GM18520 (cell line): Measurements from ENCODE around the gene NR1H2.
"Not testable (repeated sequence)": the region's sequence is repeated elsewhere in the genome, so short reads cannot be mapped to it uniquely, and the experiment has no call there.

Experiments used
- ATAC-seq: cut with Tn5 transposase; IDR thresholded peaks from one replicate; pipeline ENCODE4 v1.9.1; 2021; ENCODE audit not compliant: unreplicated experiment

Gene NR1H2

GRCh38 chr19:50344661-50345318 lies 31.5 kb upstream of the NR1H2 start:
- ATAC-seq, result peak; percentile 29

GRCh38 chr19:50347089-50347581 lies 29.1 kb upstream of the NR1H2 start:
- peak; percentile 46 for ATAC-seq

- ATAC-seq, result no peak
These were observed 26.8 kb upstream of the NR1H2 start for GRCh38 chr19:50349277-50350057.

- no peak for ATAC-seq
These were observed 24.0 kb upstream of the NR1H2 start for GRCh38 chr19:50352242-50352641.

GRCh38 chr19:50353487-50353880 lies 22.8 kb upstream of the NR1H2 start:
- ATAC-seq, result not testable (repeated sequence)

GRCh38 chr19:50356691-50357177 lies 19.5 kb upstream of the NR1H2 start:
- no peak for ATAC-seq

- ATAC-seq, result no peak
These were observed 18.8 kb upstream of the NR1H2 start for GRCh38 chr19:50357178-50358100.

- ATAC-seq, result no peak
These were observed 17.6 kb upstream of the NR1H2 start for GRCh38 chr19:50358483-50359327.

GRCh38 chr19:50359328-50359818 lies 16.9 kb upstream of the NR1H2 start:
- no peak for ATAC-seq

- no peak for ATAC-seq
These were observed 14.8 kb upstream of the NR1H2 start for GRCh38 chr19:50361290-50362029.

- no peak for ATAC-seq
These were observed 14.2 kb upstream of the NR1H2 start for GRCh38 chr19:50362030-50362412.

GRCh38 chr19:50362656-50363424 lies 13.4 kb upstream of the NR1H2 start:
- ATAC-seq, result no peak

- no peak for ATAC-seq
These were observed 10.6 kb upstream of the NR1H2 start, which contains the start of gene NAPSA for GRCh38 chr19:50365434-50366306. TSS of gene NAPSA (minus strand) at chr19:50365639. CDS start at chr19:50365621, 18 bp downstream.

- no peak for ATAC-seq
These were observed 7.3 kb upstream of the NR1H2 start for GRCh38 chr19:50368649-50369570.

GRCh38 chr19:50371914-50372475 lies 4.3 kb upstream of the NR1H2 start:
- ATAC-seq, result no peak

- ATAC-seq, result no peak
These were observed 799 bp downstream of the NR1H2 start for GRCh38 chr19:50377051-50377461.
